H1 (cell line): ENCODE data around the gene TNNI3. TPM values are rescaled to one million over a fixed set of nuclear protein-coding genes. Genes with fewer than 3 reads are reported as not detected.

Experiments used
- CTCF ChIA-PET: fragments of 300-600 bp; sonication (Branson Sonifier 250); formaldehyde crosslinking; loops from one replicate; lab custom pipeline; 2021; ENCODE audit not compliant: partially characterized antibody; lab: Charles Lee
- POLR2A ChIA-PET: fragments of 300-600 bp; sonication (Branson Sonifier 250); formaldehyde crosslinking; loops from one replicate; lab custom pipeline; 2021; ENCODE audit warnings: inconsistent platforms; ENCODE audit not compliant: partially characterized antibody; lab: Charles Lee
- DNase-seq, 2 experiments: peaks; one replicate each; pipeline versions ENCODE4 v3.0.0 to v3.0.0-alpha.2; 2010 to 2022; ENCODE audit warnings: low spot score in 2 of 2, low read depth in 1 of 2, mixed read lengths in 1 of 2
- FAIRE-seq: peaks from 2 replicates; lab custom pipeline; 2011; peaks lifted over from hg19 to GRCh38; lab: Jason Lieb, UNC
- H2AFZ ChIP-seq: 2 replicates; pipeline ENCODE4 v1.8.1; 2012; ENCODE audit warnings: low read length, inconsistent platforms
- H2AK5ac ChIP-seq: 2 replicates; pipeline ENCODE4 v1.6.1; 2013; ENCODE audit warnings: low read depth, low read length
- H2BK120ac ChIP-seq: replicated peaks from 2 replicates; pipeline ENCODE3; 2013; ENCODE audit warnings: low read depth, low read length, inconsistent platforms
- H2BK12ac ChIP-seq: 2 replicates; pipeline ENCODE4 v1.6.1; 2013; ENCODE audit warnings: low read depth, low read length
- H2BK15ac ChIP-seq: 2 replicates; pipeline ENCODE4 v1.6.1; 2013; ENCODE audit warnings: low read length
- H2BK20ac ChIP-seq: 2 replicates; pipeline ENCODE4 v1.6.1; 2013; ENCODE audit warnings: low read length
- H2BK5ac ChIP-seq: 2 replicates; pipeline ENCODE4 v1.6.1; 2013; ENCODE audit warnings: low read depth, low read length
- H3K14ac ChIP-seq: 2 replicates; pipeline ENCODE4 v1.6.1; 2013; ENCODE audit warnings: inconsistent platforms; ENCODE audit not compliant: insufficient read length
- H3K18ac ChIP-seq: 2 replicates; pipeline ENCODE4 v1.6.1; 2013; ENCODE audit warnings: low read length; ENCODE audit errors: extremely low read depth
- H3K23ac ChIP-seq: 2 replicates; pipeline ENCODE4 v1.6.1; 2013; ENCODE audit warnings: inconsistent platforms; ENCODE audit not compliant: insufficient read length
- H3K23me2 ChIP-seq: 2 replicates; pipeline ENCODE4 v1.6.1; 2013; ENCODE audit warnings: low read depth, low read length
- H3K27ac ChIP-seq: 2 replicates; pipeline ENCODE4 v1.6.1; 2011; ENCODE audit warnings: low read depth, low read length, inconsistent platforms
- H3K27me3 ChIP-seq, 4 experiments: replicated peaks in 1 of 4; 1 replicate in 1 of 4; 2 replicates in 3 of 4; pipeline versions ENCODE4 v1.6.1 to v1.8.1; 2011 to 2013; ENCODE audit warnings: low read length in 3 of 4, mild to moderate bottlenecking in 3 of 4, inconsistent platforms in 2 of 4, mixed read lengths in 2 of 4, moderate library complexity in 1 of 4; ENCODE audit not compliant: control insufficient read depth in 3 of 4, insufficient read depth in 3 of 4; ENCODE audit errors: extremely low read depth in 1 of 4
- H3K36me3 ChIP-seq, 4 experiments: 2 replicates each; pipeline versions ENCODE4 v1.6.1 to v1.8.1; 2011 to 2013; ENCODE audit warnings: mild to moderate bottlenecking in 4 of 4, low read length in 3 of 4, moderate library complexity in 2 of 4, control low read depth in 1 of 4, inconsistent platforms in 1 of 4; ENCODE audit not compliant: insufficient read depth in 4 of 4, control insufficient read depth in 2 of 4
- H3K4ac ChIP-seq: replicated peaks from 2 replicates; pipeline ENCODE3; 2013; ENCODE audit warnings: low read length, low read depth, mixed read lengths, inconsistent platforms; ENCODE audit not compliant: insufficient read length
- H3K4me1 ChIP-seq, 4 experiments: replicated peaks in 1 of 4; 1 replicate in 1 of 4; 2 replicates in 3 of 4; pipeline versions ENCODE4 v1.6.1 to v1.8.1; 2011 to 2013; ENCODE audit warnings: low read length in 3 of 4, inconsistent platforms in 2 of 4, mixed read lengths in 1 of 4; ENCODE audit not compliant: insufficient read depth in 4 of 4, control insufficient read depth in 3 of 4
- H3K4me2 ChIP-seq, 2 experiments: 2 replicates each; pipeline versions ENCODE4 v1.6.1 to v1.8.1; 2011 to 2013; ENCODE audit warnings: low read depth in 2 of 2, low read length in 2 of 2, control low read depth in 1 of 2, inconsistent platforms in 1 of 2, mild to moderate bottlenecking in 1 of 2; ENCODE audit not compliant: insufficient read depth in 1 of 2
- H3K4me3 ChIP-seq, 4 experiments: fragments of 200-600, 300-600 bp in 1 of 4; sonication (generic), shearing (Covaris generic), sonication (Bioruptor Twin) in 1 of 4; 2 replicates each; pipeline versions ENCODE4 v1.5.1 to v1.8.1; 2011 to 2016; ENCODE audit warnings: low read length in 4 of 4, low read depth in 3 of 4, control low read depth in 2 of 4, inconsistent platforms in 2 of 4, mild to moderate bottlenecking in 2 of 4, mixed read lengths in 1 of 4, moderate library complexity in 1 of 4; ENCODE audit not compliant: insufficient read depth in 2 of 4; ENCODE audit errors: extremely low read depth in 1 of 4
- H3K56ac ChIP-seq: replicated peaks from 2 replicates; pipeline ENCODE3; 2013; ENCODE audit warnings: low read depth, mild to moderate bottlenecking, mixed read lengths, low read length, inconsistent platforms; ENCODE audit not compliant: insufficient read length
- H3K79me1 ChIP-seq: 2 replicates; pipeline ENCODE4 v1.6.1; 2013; ENCODE audit warnings: low read depth, low read length, control low read depth
- H3K79me2 ChIP-seq, 2 experiments: 2 replicates each; pipeline versions ENCODE4 v1.6.1 to v1.8.1; 2012 to 2013; ENCODE audit warnings: low read length in 2 of 2, mild to moderate bottlenecking in 2 of 2, inconsistent platforms in 1 of 2; ENCODE audit not compliant: insufficient read depth in 2 of 2, control insufficient read depth in 1 of 2
- H3K9ac ChIP-seq, 4 experiments: replicated peaks in 1 of 4; 1 replicate in 1 of 4; 2 replicates in 3 of 4; pipeline versions ENCODE4 v1.6.1 to v1.8.1; 2011 to 2013; ENCODE audit warnings: low read depth in 3 of 4, low read length in 3 of 4, control low read depth in 2 of 4, mild to moderate bottlenecking in 2 of 4, moderate library complexity in 2 of 4, inconsistent platforms in 1 of 4; ENCODE audit errors: extremely low read depth in 1 of 4
- H3K9me3 ChIP-seq, 2 experiments: 2 replicates each; pipeline versions ENCODE4 v1.6.1 to v1.8.1; 2012 to 2013; ENCODE audit warnings: mild to moderate bottlenecking in 2 of 2, moderate library complexity in 2 of 2, control low read depth in 1 of 2, inconsistent platforms in 1 of 2, low read depth in 1 of 2, low read length in 1 of 2, mixed read lengths in 1 of 2; ENCODE audit not compliant: insufficient read depth in 2 of 2
- H4K20me1 ChIP-seq, 2 experiments: replicated peaks in 1 of 2; 2 replicates each; pipeline versions ENCODE3 to v1.8.1; 2011 to 2013; ENCODE audit warnings: inconsistent platforms in 2 of 2, low read length in 2 of 2, mild to moderate bottlenecking in 1 of 2; ENCODE audit not compliant: insufficient read depth in 2 of 2, control insufficient read depth in 1 of 2
- H4K5ac ChIP-seq: 2 replicates; pipeline ENCODE4 v1.6.1; 2013; ENCODE audit warnings: low read length, low read depth, mixed read lengths, inconsistent platforms; ENCODE audit not compliant: insufficient read length
- H4K8ac ChIP-seq: 2 replicates; pipeline ENCODE4 v1.8.0; 2013; ENCODE audit warnings: mild to moderate bottlenecking, moderate library complexity, low read length, inconsistent platforms; ENCODE audit not compliant: insufficient read depth; ENCODE audit errors: extremely low read depth
- H4K91ac ChIP-seq: replicated peaks from 2 replicates; pipeline ENCODE3; 2013; ENCODE audit warnings: low read length, mixed read lengths, inconsistent platforms; ENCODE audit not compliant: insufficient read length
- SUZ12 ChIP-seq: fragments of 200-600 bp; sonication (generic); IDR thresholded peaks from 2 replicates; pipeline ENCODE4 v1.6.1; 2012; ENCODE audit warnings: mild to moderate bottlenecking, inconsistent platforms, low read length, moderate library complexity, mixed read lengths
- YY1 ChIP-seq: IDR thresholded peaks from 2 replicates; pipeline ENCODE4 v1.6.1; 2011; ENCODE audit warnings: low read depth, mild to moderate bottlenecking, low read length
- WGBS, 2 experiments: shearing (Covaris generic) in 1 of 2; methylation state at CpG; one replicate each; pipeline versions ENCODE4 v1.1.6 to v1.1.7; 2013 to 2015; ENCODE audit warnings: low lambda C conversion rate in 2 of 2, mixed read lengths in 2 of 2, inconsistent platforms in 1 of 2, low coverage in 1 of 2, missing lambda C conversion rate in 1 of 2; ENCODE audit not compliant: insufficient replicate concordance in 2 of 2, insufficient coverage in 1 of 2, insufficient read length in 1 of 2; ENCODE audit errors: extremely low coverage in 1 of 2, missing lambda C conversion rate in 1 of 2; 5-methylcytosine and 5-hydroxymethylcytosine counted together
- polyA plus RNA-seq, 7 experiments: library from polyadenylated mRNA; depleted of rRNA in 3 of 7; stranded (reverse) in 5 of 7; unstranded in 2 of 7; fragments of >200 nt in 5 of 7; fragments of 200-250 nt in 2 of 7; gene quantifications; 1 replicate in 5 of 7; 2 replicates in 1 of 7; 4 replicates in 1 of 7; pipeline versions ENCODE4 v1.2.1 to v1.2.3, GENCODE V29; 2011 to 2013; ENCODE audit warnings: missing spikeins in 2 of 7, mixed read lengths in 2 of 7
- total RNA-seq: library from RNA; stranded (reverse); fragmentation: NEBNext Ultra II Directional; extraction: Animal tissue kit (Norgen Biotek cat#: 25700); gene quantifications from 2 replicates; pipeline ENCODE4 v1.2.1, GENCODE V29; 2021

TNNI3 gene
- total and polyA plus RNA-seq, 2 of the 8 experiments (the other 6 are each of a cell fraction or from before 2014, with no cell fraction given) = 16.9 to 56.0 TPM

- Histone ChIP-seq H3K18ac (no peak overlapping the region), H3K23ac (no peak overlapping the region), H3K27me3 (no peaks in the 10 kb centered on the region), H2BK5ac (no peak overlapping the region), H3K4me1 (no peaks in the 10 kb centered on the region), H3K27ac (no peak overlapping the region), H4K8ac (no peak overlapping the region), H4K5ac (no peak overlapping the region), H3K4ac (no peak overlapping the region), H3K4me2 (no peak overlapping the region), H2BK12ac (no peak overlapping the region), H3K79me1 (no peaks in the 10 kb centered on the region), H2BK15ac (no peak overlapping the region), H3K36me3 (no peaks in the 10 kb centered on the region), H4K91ac (no peak overlapping the region), H3K14ac (no peak overlapping the region), H3K9me3 (no peaks in the 10 kb centered on the region), H2BK120ac (no peak overlapping the region), H3K56ac (no peak overlapping the region), H3K23me2 (no peaks in the 10 kb centered on the region; the same call in 1 of the 2 replicates), H3K4me3 (no peak overlapping the region), H2AFZ (no peak overlapping the region), H3K9ac (no peak overlapping the region), H3K79me2 (no peaks in the 10 kb centered on the region), H2BK20ac (no peak overlapping the region), H4K20me1 (no peaks in the 10 kb centered on the region), H2AK5ac (no peak overlapping the region)
- WGBS, 2 experiments = 79% methylated on average over 5 of the region's 5 CpGs; no CpG with 5 or more reads in 1 of the 2 experiments
- CTCF ChIA-PET = interaction anchor here (0.7 to 1.5 kb wide), 5 partner anchors 12 to 52 kb away, joined by 3 to 5 read pairs (median 3); no protein-coding TSS in a partner anchor
- POLR2A ChIA-PET = interaction anchor here (0.6 to 1.9 kb wide), 5 partner anchors 8 to 209 kb away, joined by 3 read pairs; partner anchors contain the start of gene UBE2S
- no peak for DNase-seq
- FAIRE-seq = no peak
- TF ChIP-seq YY1 = no peak
- no peak for TF ChIP-seq SUZ12
Observed at GRCh38 chr19:55198651-55199050, 41.1 kb upstream of the TNNI3 start.
